MM.1S (cell line): ENCODE data around the gene CELF5.

Source experiments
- CTCF ChIP-seq: fragments of 300-600 bp; sonication (generic); IDR thresholded peaks from 2 replicates; pipeline ENCODE4 v1.5.1; 2016; ENCODE audit warnings: antibody characterized with exemption, low read length, mixed read lengths
- EZH2 ChIP-seq: fragments of 300-600 bp; sonication (generic); optimal IDR thresholded peaks from 2 replicates; pipeline ENCODE3; 2017; ENCODE audit warnings: low read depth, mild to moderate bottlenecking, antibody characterized with exemption, low read length, mixed read lengths
- EZH2phosphoT487 ChIP-seq: fragments of 300-600 bp; sonication (generic); IDR thresholded peaks from 2 replicates; pipeline ENCODE4 v1.6.1; 2018; ENCODE audit warnings: antibody characterized with exemption, low read length

- TF ChIP-seq CTCF (no peak), EZH2phosphoT487 (no peak), EZH2 (no peak)
Measured at GRCh38 chr19:3186160-3186688, 38.2 kb upstream of the CELF5 start.
